GM21737 (cell line): ENCODE results near the gene NTN1.

Experiments
- ATAC-seq: cut with Tn5 transposase; IDR thresholded peaks from one replicate; pipeline ENCODE4 v1.9.1; 2021; ENCODE audit warnings: mild to moderate bottlenecking, moderate library complexity; ENCODE audit not compliant: unreplicated experiment

The NTN1 gene

GRCh38 chr17:9266031-9266680, 244.8 kb downstream of the NTN1 start:
- ATAC-seq, result no peak

DNA sequence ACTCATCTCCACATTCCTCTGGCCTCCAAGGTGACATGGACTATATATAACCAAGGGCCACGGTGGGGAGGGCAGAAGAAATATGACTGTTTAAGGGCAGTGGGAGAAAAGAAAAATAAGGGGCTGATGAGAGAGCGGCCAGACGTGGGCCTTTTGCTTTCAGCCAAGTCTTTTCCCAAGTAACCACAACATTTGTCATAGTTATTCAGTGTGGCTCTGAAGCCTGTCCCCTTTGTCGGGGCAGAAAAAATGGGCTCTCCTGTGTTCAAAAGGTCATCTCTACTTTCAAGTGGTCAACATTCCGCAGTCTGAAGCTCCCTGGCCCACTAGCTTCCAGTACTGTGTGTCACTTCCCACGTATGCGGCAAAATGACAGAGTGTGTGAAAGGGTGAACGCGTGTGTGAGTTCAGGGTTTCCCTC, 245.4 kb downstream of the NTN1 start:
- no peak for ATAC-seq

GRCh38 chr17:9268546-9268945, 247.2 kb downstream of the NTN1 start:
- no peak for ATAC-seq

DNA sequence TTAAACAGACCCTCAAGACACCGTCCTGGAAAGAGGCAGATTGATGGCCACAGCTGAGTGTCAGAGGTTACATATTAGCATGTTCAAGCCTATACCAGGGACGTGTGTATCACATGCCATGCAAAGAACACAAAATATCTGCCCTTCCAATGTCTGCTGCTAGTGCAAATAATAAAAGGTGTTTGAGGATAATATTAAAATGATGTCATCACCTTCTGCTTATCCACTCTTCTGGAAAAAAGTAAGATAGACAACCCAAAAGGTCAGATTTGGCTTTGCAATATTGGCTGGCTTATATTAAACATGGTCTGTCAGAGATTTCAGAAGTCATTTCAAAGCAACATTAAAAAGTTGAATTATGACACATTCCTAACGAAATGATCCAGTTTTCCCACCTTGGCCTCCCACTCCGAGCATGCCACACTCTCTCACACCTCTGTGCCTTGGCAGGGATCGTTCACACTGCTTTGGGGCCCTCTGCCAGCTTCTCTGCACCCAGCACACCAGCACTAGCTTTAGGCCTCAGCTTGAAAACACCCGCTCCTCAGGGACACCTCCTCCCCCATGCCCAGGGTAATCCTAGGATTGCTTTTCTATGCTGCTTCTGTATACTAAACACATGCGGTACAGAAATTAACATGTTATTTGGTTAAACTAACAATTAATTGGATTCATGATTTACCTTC, 248.2 kb downstream of the NTN1 start:
- no peak for ATAC-seq

DNA sequence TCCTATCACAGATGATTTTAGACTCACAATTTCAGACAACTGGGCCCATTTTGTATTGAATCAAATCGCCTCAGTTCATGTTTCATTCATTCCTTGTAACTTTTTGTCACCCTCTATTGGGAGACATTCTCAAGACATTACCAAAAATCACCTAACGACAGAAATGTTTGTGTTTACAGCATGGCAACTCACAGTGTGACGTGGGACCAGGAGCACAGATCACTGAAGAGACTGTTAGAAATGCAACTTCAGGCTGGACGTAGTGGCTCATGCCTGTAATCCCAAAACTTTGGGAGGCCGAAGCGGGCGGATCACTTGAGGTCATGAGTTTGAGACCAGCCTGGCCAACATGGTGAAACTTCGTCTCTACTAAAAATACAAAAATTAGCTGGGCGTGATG, 249.6 kb downstream of the NTN1 start:
- ATAC-seq, result no peak

- no peak for ATAC-seq
Observed at GRCh38 chr17:9271989-9272388, 250.7 kb downstream of the NTN1 start.

- no peak for ATAC-seq
Observed at GRCh38 chr17:9272501-9273200, 251.3 kb downstream of the NTN1 start.

- no peak for ATAC-seq
Observed at GRCh38 chr17:9273428-9274391, 252.4 kb downstream of the NTN1 start.

- ATAC-seq, result no peak
Observed at GRCh38 chr17:9274973-9275372, 253.7 kb downstream of the NTN1 start.

- no peak for ATAC-seq
Observed at GRCh38 chr17:9279893-9280292, 258.6 kb downstream of the NTN1 start.

DNA sequence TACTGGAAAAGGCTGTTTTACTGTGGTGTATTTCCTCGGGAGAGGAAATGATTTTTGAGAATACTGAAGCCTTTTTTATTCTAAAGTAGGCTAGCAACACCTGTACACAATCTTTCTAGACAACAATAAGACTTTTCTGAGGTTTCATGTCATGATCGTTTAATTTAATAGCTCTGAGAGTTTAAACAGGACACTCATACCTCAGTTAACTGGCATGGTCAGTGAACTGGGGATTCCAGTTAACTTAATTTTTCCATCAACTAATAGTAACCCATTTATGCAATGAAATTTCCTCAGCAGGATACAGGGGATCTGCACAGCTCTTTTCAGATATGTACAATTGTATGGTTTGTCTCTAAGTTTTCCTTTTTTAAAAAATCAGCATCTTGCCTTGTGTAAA, 262.6 kb downstream of the NTN1 start:
- ATAC-seq, result no peak

GRCh38 chr17:9284884-9285283, 263.6 kb downstream of the NTN1 start:
- no peak for ATAC-seq

DNA sequence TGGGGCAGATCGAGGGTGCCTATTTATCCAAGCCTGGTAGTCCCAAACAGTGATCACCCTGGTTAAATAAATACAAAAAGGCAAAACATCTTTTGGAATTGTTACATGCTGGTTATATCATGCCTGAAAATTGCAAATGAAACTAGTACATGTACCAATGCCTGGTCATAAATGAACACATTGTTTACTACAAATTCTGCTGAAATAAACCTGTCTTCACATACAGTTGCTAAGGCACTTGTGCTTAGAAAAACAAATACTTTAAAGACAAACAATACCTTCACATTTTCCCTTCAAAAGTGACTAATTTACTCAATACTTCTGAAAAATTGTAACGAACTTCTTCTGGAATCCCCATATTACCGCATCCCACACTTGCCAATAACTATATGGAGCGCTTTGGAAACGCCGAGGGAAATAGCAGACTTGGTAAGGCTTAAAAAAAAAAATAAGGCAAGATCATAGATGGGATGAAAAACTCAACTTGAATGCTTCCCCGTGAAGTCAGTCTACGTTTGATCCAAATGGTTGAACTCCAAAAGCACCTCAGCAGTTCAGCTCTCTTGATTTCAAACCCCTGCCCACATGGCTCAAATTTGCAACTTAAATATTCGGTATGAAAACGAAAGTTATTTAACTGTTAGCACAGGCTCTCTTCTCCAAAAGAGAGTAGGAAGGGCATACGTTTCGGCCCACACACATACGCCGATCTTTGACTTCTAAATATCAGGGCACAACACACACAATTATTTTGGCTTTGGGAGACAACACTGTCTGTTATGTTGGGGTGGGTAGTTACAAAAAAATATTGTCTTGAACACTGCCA, 264.5 kb downstream of the NTN1 start:
- ATAC-seq, result no peak

DNA sequence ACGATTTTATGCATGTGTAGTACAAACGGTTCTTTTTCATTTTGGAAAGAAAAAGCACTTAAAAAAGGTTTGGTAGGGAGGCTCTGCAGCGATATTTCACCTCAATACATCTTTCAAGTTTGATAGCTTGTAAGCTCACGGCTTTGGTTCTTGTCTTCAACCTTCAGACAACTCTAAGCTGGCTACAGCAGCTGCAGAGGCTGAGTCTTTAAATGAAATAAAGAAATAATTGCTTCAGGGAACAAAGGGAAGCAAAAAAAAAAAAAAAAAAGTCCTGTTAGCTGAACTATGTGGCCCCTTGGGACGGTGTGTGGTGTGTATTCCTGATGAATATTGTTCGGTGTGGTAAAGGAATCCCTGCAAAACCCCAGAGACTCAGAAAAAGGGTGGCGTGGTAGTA, 265.1 kb downstream of the NTN1 start:
- ATAC-seq, result no peak

DNA sequence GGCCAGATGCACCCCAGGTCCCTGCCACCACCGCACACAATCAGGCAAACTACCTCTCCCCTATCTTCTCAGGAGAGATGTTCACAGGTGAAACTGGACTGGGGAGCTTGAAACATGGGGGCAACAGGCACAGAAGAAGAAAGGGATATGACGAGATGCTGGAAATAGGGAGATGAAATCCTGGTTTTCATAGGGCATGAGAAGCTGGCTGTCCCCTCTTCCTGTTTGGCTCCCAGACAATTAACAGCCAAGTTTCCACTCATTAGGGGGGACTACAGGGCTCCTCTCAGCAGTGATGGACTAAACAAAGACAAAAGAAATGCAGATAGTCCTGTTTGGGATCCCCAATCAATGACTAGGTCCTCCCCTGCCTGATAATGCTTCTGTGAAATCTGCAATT, 266.0 kb downstream of the NTN1 start:
- ATAC-seq, result no peak

- no peak for ATAC-seq
Observed at GRCh38 chr17:9290226-9290613, 268.9 kb downstream of the NTN1 start.

DNA sequence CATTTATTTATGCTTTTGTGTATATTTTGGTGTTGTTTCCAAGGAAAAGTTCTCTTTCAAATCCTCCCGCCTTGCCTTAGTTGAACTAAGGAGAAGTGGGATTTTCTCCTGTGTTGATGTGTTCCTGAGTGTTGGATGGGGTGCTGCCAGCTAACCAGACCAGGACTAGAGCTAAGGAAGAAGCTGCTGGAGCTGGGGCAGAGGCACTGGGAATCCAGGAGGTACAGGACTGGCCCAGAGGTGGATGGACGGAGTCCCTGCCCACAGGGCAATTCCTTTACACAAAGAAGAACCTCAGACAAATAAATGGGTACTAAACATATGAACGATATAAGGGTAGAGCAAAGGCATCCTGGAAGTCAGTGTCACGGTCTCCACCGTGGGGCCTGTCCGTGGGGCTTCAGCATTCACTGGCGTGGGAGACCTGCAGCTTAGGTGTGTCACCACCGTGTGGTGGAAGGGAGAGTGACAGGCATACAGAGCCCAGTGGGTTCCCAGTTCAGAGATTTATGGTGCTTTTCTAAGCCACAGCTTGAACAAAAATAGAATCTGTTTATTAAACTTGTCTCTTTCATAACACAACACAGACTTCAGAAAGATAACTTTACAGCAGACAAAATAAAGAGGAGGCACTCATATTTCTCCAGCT, 270.7 kb downstream of the NTN1 start:
- ATAC-seq, result no peak

DNA sequence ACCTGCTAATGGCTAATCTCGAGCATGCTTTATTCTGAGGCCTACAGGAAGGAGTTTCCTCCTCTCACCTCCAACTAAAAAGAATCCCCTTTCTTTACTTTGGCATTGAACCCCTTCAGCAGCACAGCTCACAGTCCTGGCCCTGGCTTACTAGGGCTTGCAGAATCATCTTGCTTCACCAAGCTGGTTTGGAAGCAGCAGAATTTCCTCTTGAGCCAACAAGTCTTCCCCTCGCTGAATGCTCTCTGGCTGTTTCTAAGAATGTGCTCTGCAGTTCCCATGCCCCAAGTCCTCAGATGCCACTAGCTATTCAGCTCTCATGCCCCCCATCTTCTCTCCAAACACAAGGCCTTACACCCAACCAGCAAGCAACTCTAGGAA, 271.2 kb downstream of the NTN1 start:
- no peak for ATAC-seq
